Gastroesophageal sphincter (tissue), 4 donors: ENCODE measurements around the gene CELF2. TPM values are rescaled to one million over a fixed set of nuclear protein-coding genes. Genes with fewer than 3 reads are reported as not detected.

Experiments
- ATAC-seq: fragments of 150-250 bp; one replicate; pipeline ENCODE4 v1.9.1; 2016; ENCODE audit warnings: mild to moderate bottlenecking, moderate library complexity
- H3K27ac ChIP-seq, 4 donors: fragments of 200-600 bp; sonication (generic) in 3 of 4; 1 replicate in 3 of 4; 2 replicates in 1 of 4; pipeline ENCODE4 v1.5.1; 2016 to 2019
- H3K27me3 ChIP-seq: fragments of 200-600 bp; sonication (generic); one replicate; pipeline ENCODE4 v1.5.1; 2019
- H3K36me3 ChIP-seq, 2 donors: fragments of 200-600 bp; sonication (generic); one replicate each; pipeline ENCODE4 v1.5.1; 2019; ENCODE audit warnings: control low read depth in 1 of 2
- H3K4me1 ChIP-seq, 3 donors: fragments of 200-600 bp; sonication (generic); 1 replicate in 2 of 3; 2 replicates in 1 of 3; pipeline ENCODE4 v1.5.1; 2016 to 2019; ENCODE audit warnings: control low read depth in 2 of 3
- H3K4me3 ChIP-seq, 2 donors: fragments of 200-600 bp; sonication (generic); one replicate each; pipeline ENCODE4 v1.5.1; 2019; ENCODE audit warnings: mild to moderate bottlenecking in 1 of 2, moderate library complexity in 1 of 2
- H3K9me3 ChIP-seq, 3 donors: fragments of 200-600 bp; sonication (generic); one replicate each; pipeline ENCODE4 v1.5.1; 2017 to 2019; ENCODE audit warnings: control low read depth in 2 of 3
- CTCF ChIP-seq, 4 experiments: fragments of 200-600 bp in 2 of 4; fragments of 450-650 bp in 2 of 4; sonication (generic) in 1 of 4; IDR thresholded peaks; one replicate each; pipeline ENCODE4 v1.5.1; 2017 to 2019; ENCODE audit warnings: antibody characterized with exemption in 4 of 4, mild to moderate bottlenecking in 2 of 4, moderate library complexity in 2 of 4
- EP300 ChIP-seq: sonication (generic); formaldehyde crosslinking; IDR thresholded peaks from one replicate; pipeline ENCODE4 v1.6.1; 2017; ENCODE audit warnings: antibody characterized with exemption, mild to moderate bottlenecking
- POLR2A ChIP-seq, 2 donors: fragments of 450-650 bp; IDR thresholded peaks; one replicate each; pipeline ENCODE4 v1.6.1; 2017; ENCODE audit warnings: antibody characterized with exemption in 2 of 2, mild to moderate bottlenecking in 2 of 2, moderate library complexity in 1 of 2
- POLR2AphosphoS5 ChIP-seq: sonication (generic); formaldehyde crosslinking; IDR thresholded peaks from one replicate; pipeline ENCODE4 v1.6.1; 2017; ENCODE audit warnings: antibody characterized with exemption
- WGBS, 2 donors: methylation state at CpG; one replicate each; pipeline ENCODE4 v1.1.5; 2018; ENCODE audit warnings: low coverage in 1 of 2; 5-methylcytosine and 5-hydroxymethylcytosine counted together
- total RNA-seq, 4 donors: library from RNA; depleted of rRNA; stranded (reverse); fragments of >200 nt; gene quantifications; one replicate each; pipeline ENCODE4 v1.1.0, GENCODE V29; 2016

Gene CELF2
- total RNA-seq, 4 donors from 2014 or later: 82.4 to 122 (median 110) TPM

GRCh38 chr10:11205030-11205772 lies 187.5 kb downstream of the CELF2 start:
- Histone ChIP-seq H3K4me3 (no peak overlapping the region), H3K4me1 (peaks cover 0 to 47% (median 0%) of the 10 kb centered on the region in 3 donors), H3K9me3 (no peaks in the 10 kb centered on the region), H3K27me3 (no peaks in the 10 kb centered on the region), H3K36me3 (peaks cover 0 to 35% of the 10 kb centered on the region in 2 donors), H3K27ac (no peak overlapping the region)
- ATAC-seq: no peak
- TF ChIP-seq POLR2AphosphoS5 (no peak), EP300 (no peak), CTCF (IDR thresholded peaks at IDR 0.05) (no peak), POLR2A (IDR thresholded peaks at IDR 0.05) (no peak)
- WGBS, 2 donors: 81 to 92% methylated on average over 8 to 13 of the region's 13 CpGs

GRCh38 chr10:11206676-11207559 lies 189.2 kb downstream of the CELF2 start:
- WGBS, 2 donors: 73 to 79% methylated on average over 5 to 13 of the region's 14 CpGs
- no peaks in the 10 kb centered on the region for H3K27me3 ChIP-seq
- H3K9me3 ChIP-seq: no peaks in the 10 kb centered on the region
- TF ChIP-seq POLR2AphosphoS5: no peak
- no peak for TF ChIP-seq CTCF (IDR thresholded peaks at IDR 0.05)
- no peak for TF ChIP-seq EP300
- no peak for TF ChIP-seq POLR2A (IDR thresholded peaks at IDR 0.05)
- H3K36me3 ChIP-seq: peaks cover 0 to 28% of the 10 kb centered on the region in 2 donors
- no peak overlapping the region for H3K4me3 ChIP-seq
- no peak overlapping the region for H3K27ac ChIP-seq
- ATAC-seq: no peak
- peaks cover 0 to 59% (median 0%) of the 10 kb centered on the region in 3 donors for H3K4me1 ChIP-seq

GRCh38 chr10:11207560-11207844 lies 189.8 kb downstream of the CELF2 start:
- no peaks in the 10 kb centered on the region for H3K9me3 ChIP-seq
- ATAC-seq: no peak
- no peak overlapping the region for H3K4me3 ChIP-seq
- H3K27me3 ChIP-seq: no peaks in the 10 kb centered on the region
- no peak overlapping the region for H3K27ac ChIP-seq
- WGBS, 2 donors: 90 to 98% methylated on average over 4 to 15 of the region's 15 CpGs
- H3K4me1 ChIP-seq: peaks cover 0 to 59% (median 0%) of the 10 kb centered on the region in 3 donors
- TF ChIP-seq POLR2A (IDR thresholded peaks at IDR 0.05): no peak
- TF ChIP-seq POLR2AphosphoS5: no peak
- TF ChIP-seq CTCF (IDR thresholded peaks at IDR 0.05): no peak
- no peak for TF ChIP-seq EP300
- peaks cover 0 to 32% of the 10 kb centered on the region in 2 donors for H3K36me3 ChIP-seq

GRCh38 chr10:11208243-11208642 lies 190.6 kb downstream of the CELF2 start:
- H3K4me1 ChIP-seq: peaks cover 0 to 60% (median 4%) of the 10 kb centered on the region in 3 donors
- no peak for ATAC-seq
- H3K9me3 ChIP-seq: no peaks in the 10 kb centered on the region
- no peaks in the 10 kb centered on the region for H3K27me3 ChIP-seq
- TF ChIP-seq POLR2AphosphoS5 (no peak), EP300 (no peak), POLR2A (IDR thresholded peaks at IDR 0.05) (no peak), CTCF (IDR thresholded peaks at IDR 0.05) (no peak)
- peaks cover 0 to 29% of the 10 kb centered on the region in 2 donors for H3K36me3 ChIP-seq
- WGBS, 2 donors: 96 to 100% methylated on average over 4 to 6 of the region's 8 CpGs
- H3K4me3 ChIP-seq: no peak overlapping the region
- H3K27ac ChIP-seq: no peak overlapping the region
